ENCODE measurements around the gene LEAP2.

LEAP2 gene, protein sequence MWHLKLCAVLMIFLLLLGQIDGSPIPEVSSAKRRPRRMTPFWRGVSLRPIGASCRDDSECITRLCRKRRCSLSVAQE

DNA sequence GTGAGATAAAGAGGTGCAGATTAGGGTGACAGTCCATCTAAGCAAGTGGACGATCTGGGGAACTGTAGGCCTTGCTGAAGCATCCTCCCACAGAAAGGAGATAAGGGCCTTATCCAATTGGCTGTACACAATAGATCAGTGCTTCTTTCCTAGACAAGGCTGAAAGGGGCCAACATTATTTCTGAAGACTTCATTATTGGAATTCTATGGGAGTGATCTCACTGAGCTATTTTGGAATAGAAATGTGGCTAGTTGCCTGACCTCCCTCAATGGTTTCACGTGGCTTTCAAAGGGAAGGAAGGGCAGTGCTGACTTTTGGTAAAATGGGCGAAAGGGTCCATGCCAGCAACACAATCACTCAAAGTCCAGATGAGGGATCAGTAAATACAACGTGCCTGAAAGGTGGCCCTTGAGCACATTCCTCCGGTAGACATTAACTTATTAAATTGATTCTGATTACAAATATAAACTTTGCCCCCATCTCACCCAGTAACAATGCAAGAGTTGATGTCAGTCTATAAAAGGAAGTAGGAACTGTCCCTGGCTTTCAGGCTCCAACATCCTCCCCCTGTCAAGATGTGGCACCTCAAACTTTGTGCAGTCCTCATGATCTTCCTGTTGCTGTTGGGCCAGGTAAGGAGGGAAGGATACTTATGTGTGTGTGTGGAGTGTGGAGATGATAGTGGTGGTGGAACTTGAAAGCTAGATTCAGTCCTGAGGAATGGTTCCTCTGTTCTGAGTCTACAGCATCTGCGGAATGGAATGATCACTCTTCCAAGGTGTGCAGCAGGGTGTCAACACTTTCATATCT lies at the start of gene LEAP2:
TSS of gene LEAP2 (plus strand) at position 550 of the 811 bp plus-strand sequence. CDS start at position 577, 27 bp downstream.
- Histone ChIP-seq H2AFZ (ENCODE audit: low read depth, low read length) (no peak within 1 kb of the TSS), H3K4me3 (ENCODE audit: low read length) (no peak within 1 kb of the TSS), H3K9me3 (ENCODE audit: low read length) (no peaks in the 10 kb centered on the region), H3K4me1 (ENCODE audit: insufficient read depth, low read length) (peaks cover 5% of the 10 kb centered on the region), H3K27me3 (ENCODE audit: insufficient read depth, low read length) (no peaks in the 10 kb centered on the region), H3K36me3 (ENCODE audit: insufficient read depth, low read length) (peaks cover 27% of the 10 kb centered on the region)

DNA sequence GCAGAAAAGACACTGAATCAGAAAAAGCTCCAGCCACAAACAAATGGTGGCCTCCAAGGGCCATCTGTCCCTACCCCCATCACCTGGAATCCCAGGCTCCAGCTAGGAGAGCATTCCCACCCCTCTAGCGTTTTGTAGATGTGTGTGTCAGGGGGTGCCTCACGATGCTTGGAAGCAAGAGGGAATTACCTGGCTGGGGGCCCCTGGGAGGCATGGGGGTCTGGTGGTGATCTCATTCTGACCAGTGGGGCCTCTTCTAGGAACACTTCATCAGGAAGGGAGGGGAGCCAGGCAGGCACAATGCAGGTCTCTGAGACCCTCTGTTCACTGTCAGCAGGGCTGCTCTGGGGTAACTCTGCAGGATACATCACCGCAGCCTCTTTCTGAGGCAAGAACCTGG lies 49.0 kb upstream of the LEAP2 start:
- no peak overlapping the region for H3K4me3 ChIP-seq (ENCODE audit: low read length)

DNA sequence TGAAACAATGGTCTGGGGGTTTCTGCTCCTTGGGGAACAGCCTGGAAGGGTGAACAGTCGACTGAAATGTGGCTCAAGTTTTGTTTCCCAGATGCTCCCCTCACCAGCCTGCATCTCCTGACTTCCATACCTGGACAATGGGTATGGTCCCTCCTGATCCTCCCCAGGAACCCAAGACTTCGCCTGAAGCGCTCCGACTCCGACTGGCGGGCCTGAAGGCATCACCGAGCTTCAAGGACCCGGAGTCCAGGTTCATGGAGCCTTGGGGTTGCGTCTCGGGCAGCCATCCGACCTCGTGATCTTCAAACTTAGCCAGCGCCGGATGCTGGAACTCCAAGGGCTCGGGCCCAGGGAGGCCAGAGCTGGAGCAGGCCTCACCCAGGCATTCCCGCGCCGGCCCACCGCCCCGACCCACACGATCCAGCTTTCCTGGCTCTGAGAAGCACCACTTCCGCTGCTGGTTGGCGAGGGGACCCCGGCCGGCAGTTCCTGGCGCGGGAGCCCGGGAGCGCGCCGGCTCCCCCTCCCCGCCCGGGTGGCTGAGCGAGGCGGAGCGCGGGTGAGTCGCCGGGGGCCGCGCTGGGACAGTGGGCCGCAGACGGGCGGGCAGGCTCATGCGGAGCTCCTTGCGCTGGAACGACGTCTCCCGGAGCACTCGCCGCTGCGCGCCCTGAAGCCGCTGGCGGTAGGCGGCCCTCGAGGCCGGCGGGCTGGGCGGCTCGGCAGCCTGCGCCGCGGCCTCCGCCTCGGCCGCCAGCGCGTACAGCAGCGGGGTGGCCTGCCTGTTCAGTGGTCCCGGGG lies 48.2 kb upstream of the LEAP2 start:
- Histone ChIP-seq H3K4me1 (ENCODE audit: insufficient read depth, low read length) (peaks cover 9% of the 10 kb centered on the region), H3K27me3 (ENCODE audit: insufficient read depth, low read length) (peaks cover 45% of the 10 kb centered on the region), H3K4me3 (ENCODE audit: low read length) (no peak overlapping the region), H2AFZ (ENCODE audit: low read depth, low read length) (no peak overlapping the region), H3K36me3 (ENCODE audit: insufficient read depth, low read length) (no peaks in the 10 kb centered on the region), H3K9me3 (ENCODE audit: low read length) (no peaks in the 10 kb centered on the region)

More for the DNA sequence above, 49.0 kb upstream of the LEAP2 start:
- H3K36me3 ChIP-seq (ENCODE audit: insufficient read depth, low read length), result no peaks in the 10 kb centered on the region
- H2AFZ ChIP-seq (ENCODE audit: low read depth, low read length), result no peak overlapping the region
- H3K4me1 ChIP-seq (ENCODE audit: insufficient read depth, low read length), result peaks cover 9% of the 10 kb centered on the region
- H3K9me3 ChIP-seq (ENCODE audit: low read length), result no peaks in the 10 kb centered on the region
- H3K27me3 ChIP-seq (ENCODE audit: insufficient read depth, low read length), result peaks cover 39% of the 10 kb centered on the region

DNA sequence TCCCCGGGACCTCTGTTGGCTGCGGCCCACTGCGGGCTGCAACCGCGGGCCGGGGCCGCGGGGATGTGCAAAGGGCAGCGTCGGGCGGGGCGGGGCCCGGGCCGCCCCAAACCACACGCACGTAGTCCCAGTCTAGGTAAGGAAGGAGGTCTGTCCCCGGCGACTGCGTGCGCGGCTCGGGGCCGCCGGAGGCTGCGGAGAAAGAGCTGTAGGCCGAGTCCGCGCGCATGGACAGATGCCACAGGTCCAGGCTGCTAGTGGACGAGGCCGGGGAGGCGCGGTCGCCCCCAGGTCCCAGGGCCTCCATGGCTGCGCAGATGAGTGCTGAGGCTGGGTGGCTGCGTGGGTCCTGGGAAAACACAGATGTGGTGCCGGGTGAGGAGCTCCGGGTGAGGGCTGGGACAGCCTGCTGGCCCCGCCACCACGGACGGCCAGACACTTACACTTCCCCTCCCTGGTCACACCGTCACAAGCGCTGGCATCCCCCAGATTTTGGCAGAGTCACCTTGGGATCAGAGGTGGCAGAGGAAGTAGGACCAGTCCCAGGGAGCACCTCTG lies 47.6 kb upstream of the LEAP2 start:
- Histone ChIP-seq H3K4me3 (ENCODE audit: low read length) (no peak overlapping the region), H3K4me1 (ENCODE audit: insufficient read depth, low read length) (peaks cover 3% of the 10 kb centered on the region), H3K36me3 (ENCODE audit: insufficient read depth, low read length) (no peaks in the 10 kb centered on the region), H3K9me3 (ENCODE audit: low read length) (no peaks in the 10 kb centered on the region), H2AFZ (ENCODE audit: low read depth, low read length) (no peak overlapping the region), H3K27me3 (ENCODE audit: insufficient read depth, low read length) (peaks cover 49% of the 10 kb centered on the region)

DNA sequence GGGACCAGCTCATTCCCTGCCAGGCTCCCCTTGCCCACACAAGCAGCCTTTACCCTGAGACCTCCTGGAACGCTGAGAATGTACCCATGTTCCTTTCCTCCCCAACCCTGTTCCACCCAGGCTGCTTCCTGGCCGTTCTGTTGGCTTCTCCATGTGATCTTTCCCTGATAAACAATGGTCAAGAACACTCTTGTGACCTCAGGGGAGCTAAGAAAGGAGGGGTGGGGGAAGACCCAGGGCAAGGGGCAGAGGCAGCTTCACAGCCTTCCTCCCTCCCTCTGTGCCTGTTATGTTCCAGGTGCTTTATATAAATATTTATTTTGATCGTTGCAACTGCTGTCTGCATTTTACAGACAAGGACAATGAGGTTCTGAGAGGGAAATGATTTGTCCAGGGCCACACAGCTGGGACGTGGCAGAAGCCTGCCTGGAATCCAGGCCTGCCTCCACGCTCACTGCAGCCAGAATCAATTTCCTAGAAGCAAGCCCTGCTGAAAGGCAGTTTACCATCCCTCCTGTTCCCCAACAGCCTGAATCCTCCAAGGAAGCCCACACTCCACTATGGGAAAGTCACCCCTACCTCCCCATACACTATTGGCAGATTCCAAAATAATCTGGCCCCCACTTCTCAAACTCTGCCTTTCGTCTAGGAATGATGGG lies 46.9 kb upstream of the LEAP2 start:
- Histone ChIP-seq H3K9me3 (ENCODE audit: low read length) (no peaks in the 10 kb centered on the region), H2AFZ (ENCODE audit: low read depth, low read length) (no peak overlapping the region), H3K27me3 (ENCODE audit: insufficient read depth, low read length) (peaks cover 56% of the 10 kb centered on the region), H3K36me3 (ENCODE audit: insufficient read depth, low read length) (no peaks in the 10 kb centered on the region), H3K4me1 (ENCODE audit: insufficient read depth, low read length) (no peaks in the 10 kb centered on the region), H3K4me3 (ENCODE audit: low read length) (no peak overlapping the region)

DNA sequence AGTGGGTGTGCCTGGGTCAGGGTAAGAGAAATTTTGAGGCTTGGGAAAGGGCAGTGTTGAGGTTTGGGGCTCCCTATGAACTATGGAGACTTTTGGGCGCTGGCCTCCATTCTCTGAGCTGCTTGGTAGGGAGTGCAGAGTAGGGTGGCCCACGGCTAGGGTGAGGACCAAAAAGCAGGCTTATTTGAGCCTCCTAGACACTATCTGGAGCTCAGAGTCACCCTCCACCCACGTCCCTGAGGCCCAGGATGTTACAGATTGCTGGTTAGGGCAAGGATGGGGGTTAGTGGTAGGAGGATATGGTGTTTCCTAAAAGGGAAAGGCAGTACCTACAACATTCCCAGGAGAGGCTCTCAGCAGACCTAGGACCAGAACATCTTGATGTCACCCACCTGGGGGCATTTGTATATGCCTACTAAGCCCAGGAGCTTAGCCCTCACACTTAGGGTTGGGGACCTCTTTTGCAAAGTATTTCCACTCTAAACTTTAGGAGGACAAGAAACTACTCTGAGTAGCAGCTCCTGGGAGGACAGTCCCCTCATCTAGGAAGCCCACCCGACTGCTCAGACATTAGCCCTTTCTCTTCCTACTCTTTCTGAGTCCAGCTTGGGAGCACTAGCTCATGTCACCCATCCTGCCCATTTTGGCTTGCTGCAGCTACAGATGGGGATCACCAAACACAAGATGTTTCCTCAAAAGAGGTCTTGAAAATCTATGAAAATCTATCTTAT lies 45.4 kb upstream of the LEAP2 start:
- Histone ChIP-seq H3K27me3 (ENCODE audit: insufficient read depth, low read length) (peaks cover 60% of the 10 kb centered on the region), H2AFZ (ENCODE audit: low read depth, low read length) (no peak overlapping the region), H3K4me3 (ENCODE audit: low read length) (no peak overlapping the region), H3K36me3 (ENCODE audit: insufficient read depth, low read length) (no peaks in the 10 kb centered on the region), H3K4me1 (ENCODE audit: insufficient read depth, low read length) (no peaks in the 10 kb centered on the region), H3K9me3 (ENCODE audit: low read length) (no peaks in the 10 kb centered on the region)

DNA sequence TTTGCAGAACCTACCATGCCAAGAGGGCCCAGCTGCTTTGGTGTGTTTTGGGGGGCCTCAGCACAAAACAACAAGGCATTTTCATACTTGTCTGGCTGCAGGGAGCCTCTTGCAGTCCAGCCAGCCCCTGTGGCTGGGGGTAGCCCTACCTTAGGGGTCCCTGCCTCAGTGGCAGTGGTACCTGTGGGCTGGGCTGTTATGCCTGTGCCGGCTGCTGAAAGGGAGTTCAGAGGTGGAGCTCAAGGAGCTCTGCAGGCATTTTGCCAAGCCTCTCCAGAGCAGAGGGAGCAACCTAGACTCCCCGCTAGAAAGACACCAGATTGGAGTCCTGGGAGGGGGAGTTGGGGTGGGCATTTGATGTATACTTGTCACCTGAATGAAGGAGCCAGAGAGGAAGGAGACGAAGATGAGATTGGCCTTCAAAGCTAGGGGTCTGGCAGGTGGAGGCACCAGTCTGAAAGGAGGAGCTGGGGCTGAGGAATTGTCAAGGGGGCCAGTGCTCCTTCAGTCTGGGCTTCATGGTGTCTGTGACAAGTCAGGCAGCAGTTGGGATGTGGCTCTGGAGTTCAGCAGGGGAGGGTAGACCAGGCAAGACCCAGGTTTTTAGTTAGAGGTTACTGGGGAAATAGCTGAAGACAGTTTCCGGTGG lies 44.5 kb upstream of the LEAP2 start:
- peaks cover 61% of the 10 kb centered on the region for H3K27me3 ChIP-seq (ENCODE audit: insufficient read depth, low read length)
- no peaks in the 10 kb centered on the region for H3K9me3 ChIP-seq (ENCODE audit: low read length)
- H3K4me1 ChIP-seq (ENCODE audit: insufficient read depth, low read length), result no peaks in the 10 kb centered on the region
- H2AFZ ChIP-seq (ENCODE audit: low read depth, low read length), result no peak overlapping the region
- H3K36me3 ChIP-seq (ENCODE audit: insufficient read depth, low read length), result no peaks in the 10 kb centered on the region
- H3K4me3 ChIP-seq (ENCODE audit: low read length), result no peak overlapping the region

DNA sequence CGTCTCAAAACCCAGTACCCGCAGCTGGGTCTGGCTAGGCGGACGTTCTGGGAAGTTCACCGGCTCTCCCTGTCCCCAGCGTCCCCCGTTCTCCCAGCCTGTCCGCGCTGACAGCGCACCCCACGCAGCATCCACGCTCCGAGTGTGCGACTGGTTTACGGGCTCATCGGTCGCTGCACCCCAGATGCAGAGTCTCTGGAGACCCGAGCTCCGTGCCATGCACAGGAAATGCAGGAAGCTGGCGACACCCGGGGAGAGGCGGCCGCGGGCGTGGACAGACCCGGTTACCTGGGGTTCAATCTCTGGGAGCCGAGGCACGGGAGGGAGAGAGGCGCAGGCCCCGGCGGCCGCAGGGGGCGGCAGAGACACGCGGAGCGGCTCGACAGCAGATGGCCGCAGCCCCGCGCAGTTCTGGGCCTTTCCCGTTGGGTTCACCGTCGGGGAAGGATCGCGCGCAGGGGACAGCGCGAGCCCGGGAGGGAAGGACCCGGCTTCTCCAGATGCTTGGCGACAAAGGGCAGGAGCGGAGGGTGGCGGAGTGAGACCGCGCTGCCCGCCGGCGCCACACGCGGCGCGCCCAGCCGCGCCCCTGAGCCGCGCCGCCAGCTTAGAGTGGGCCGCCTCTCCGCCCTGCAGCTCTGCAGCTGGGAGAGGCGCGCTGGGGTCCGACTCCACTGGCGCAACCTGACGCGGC lies 43.6 kb upstream of the LEAP2 start:
- Histone ChIP-seq H2AFZ (ENCODE audit: low read depth, low read length) (peak overlapping the region; percentile 84), H3K4me1 (ENCODE audit: insufficient read depth, low read length) (no peaks in the 10 kb centered on the region), H3K36me3 (ENCODE audit: insufficient read depth, low read length) (no peaks in the 10 kb centered on the region), H3K9me3 (ENCODE audit: low read length) (no peaks in the 10 kb centered on the region), H3K4me3 (ENCODE audit: low read length) (peak overlapping the region; percentile 45), H3K27me3 (ENCODE audit: insufficient read depth, low read length) (peaks cover 64% of the 10 kb centered on the region)

DNA sequence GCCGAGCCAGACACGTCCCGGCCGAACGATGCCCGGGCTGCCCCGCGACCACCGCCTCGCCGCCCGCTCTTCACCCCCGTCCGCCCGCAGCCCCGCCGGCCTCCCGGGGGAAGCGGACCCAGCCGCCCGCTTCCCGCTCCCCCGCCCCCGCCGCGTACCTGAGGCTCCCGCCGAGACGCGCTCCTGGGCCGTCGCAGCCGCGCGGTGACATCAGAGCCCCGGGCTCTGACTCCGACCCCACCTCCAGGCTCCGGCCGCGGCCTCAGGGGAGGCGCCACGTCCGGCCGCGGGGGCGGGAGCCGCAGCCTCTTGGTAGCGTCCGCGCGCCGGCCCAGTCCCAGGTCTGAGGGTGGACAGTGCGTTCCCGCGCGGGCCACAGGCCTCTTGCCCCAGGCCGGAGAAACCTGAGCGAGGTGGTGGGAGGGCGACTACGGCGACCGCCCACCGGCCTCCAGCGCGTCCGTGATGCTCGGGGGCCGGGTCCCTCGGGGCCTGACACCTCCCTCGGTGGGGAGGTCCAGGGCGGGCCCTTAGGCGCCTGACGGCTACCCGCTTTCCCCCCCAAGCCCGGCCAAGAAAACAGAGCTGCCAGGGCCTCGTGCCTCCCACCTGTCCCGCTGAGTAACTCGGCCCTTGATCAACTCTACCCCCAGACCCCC lies 42.9 kb upstream of the LEAP2 start, which contains the start of gene SHROOM1:
TSS of gene SHROOM1 (minus strand) at position 212 of the 659 bp plus-strand sequence. CDS start 4,507 bp downstream, outside the sequence.
- H3K9me3 ChIP-seq (ENCODE audit: low read length), result no peaks in the 10 kb centered on the region
- peak within 1 kb of the TSS; percentile 45 for H3K4me3 ChIP-seq (ENCODE audit: low read length)
- H3K27me3 ChIP-seq (ENCODE audit: insufficient read depth, low read length), result peaks cover 64% of the 10 kb centered on the region
- H3K36me3 ChIP-seq (ENCODE audit: insufficient read depth, low read length), result no peaks in the 10 kb centered on the region
- H3K4me1 ChIP-seq (ENCODE audit: insufficient read depth, low read length), result no peaks in the 10 kb centered on the region
- peak within 1 kb of the TSS; percentile 84 for H2AFZ ChIP-seq (ENCODE audit: low read depth, low read length)

DNA sequence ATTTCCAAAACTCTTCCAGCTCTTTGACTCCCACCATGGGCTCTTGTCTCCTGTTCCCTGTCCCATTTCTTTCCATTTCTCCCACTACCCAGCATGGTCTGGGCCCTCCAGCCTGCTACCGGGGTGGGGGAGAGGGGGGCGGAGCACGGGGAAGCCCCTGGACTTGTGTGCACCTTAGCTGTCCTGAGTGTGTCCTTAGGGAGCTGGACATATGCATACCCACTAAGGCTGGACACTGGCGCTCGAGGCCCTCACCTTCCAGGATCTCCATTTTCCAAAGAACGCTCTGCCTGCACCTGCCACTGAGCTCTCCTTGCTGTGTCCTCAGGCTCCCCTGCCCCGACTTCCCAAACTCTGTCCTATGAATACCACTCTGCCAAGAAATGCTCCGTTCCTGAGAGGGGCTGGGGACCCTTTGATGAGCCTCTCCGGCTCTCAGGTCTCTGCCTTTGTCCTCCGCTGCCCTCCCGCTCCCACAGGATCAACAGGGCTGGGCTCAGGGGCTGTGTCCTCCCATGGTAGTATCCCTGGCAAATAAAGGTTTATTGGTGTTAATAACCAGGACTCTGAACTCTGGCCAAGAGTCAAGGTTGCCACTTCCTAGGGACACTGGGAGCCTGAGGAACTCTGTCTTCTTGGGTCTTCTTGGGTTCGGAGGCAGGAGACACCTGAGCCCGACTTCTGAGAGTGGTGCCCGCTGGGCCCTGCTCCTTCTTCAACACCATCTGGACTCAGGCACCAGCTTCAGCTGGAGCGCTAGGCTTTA lies 42.2 kb upstream of the LEAP2 start:
- Histone ChIP-seq H3K4me3 (ENCODE audit: low read length) (no peak overlapping the region), H3K9me3 (ENCODE audit: low read length) (no peaks in the 10 kb centered on the region), H3K27me3 (ENCODE audit: insufficient read depth, low read length) (peaks cover 65% of the 10 kb centered on the region), H3K36me3 (ENCODE audit: insufficient read depth, low read length) (no peaks in the 10 kb centered on the region), H3K4me1 (ENCODE audit: insufficient read depth, low read length) (no peaks in the 10 kb centered on the region), H2AFZ (ENCODE audit: low read depth, low read length) (no peak overlapping the region)

Measured in neuron (in vitro differentiated cells).